HEK293 (cell line): ENCODE measurements around the gene NCLN.

ENCODE experiments used
- ZNF530 ChIP-seq: fragments of 450-650 bp; formaldehyde crosslinking; IDR thresholded peaks from 2 replicates; pipeline ENCODE4 v1.5.1; 2016; ENCODE audit warnings: low read depth, missing biosample characterization, missing genetic modification characterization
- ZNF777 ChIP-seq: fragments of 450-650 bp; formaldehyde crosslinking; IDR thresholded peaks from 2 replicates; pipeline ENCODE4 v1.5.1; 2017; ENCODE audit warnings: missing biosample characterization, missing genetic modification characterization, borderline replicate concordance
- TF ChIP-seq, protein P1 (sequence below): fragments of 450-650 bp; formaldehyde crosslinking; IDR thresholded peaks from 2 replicates; pipeline ENCODE4 v1.5.1; 2016; ENCODE audit warnings: missing biosample characterization, missing genetic modification characterization

GRCh38 chr19:3206216-3206953 is 20.7 kb downstream of the NCLN start:
- TF ChIP-seq ZNF777 (tag by site-specific recombination) (no peak), ZNF530 (tag by site-specific recombination) (no peak)
- TF ChIP-seq, protein P1, sequence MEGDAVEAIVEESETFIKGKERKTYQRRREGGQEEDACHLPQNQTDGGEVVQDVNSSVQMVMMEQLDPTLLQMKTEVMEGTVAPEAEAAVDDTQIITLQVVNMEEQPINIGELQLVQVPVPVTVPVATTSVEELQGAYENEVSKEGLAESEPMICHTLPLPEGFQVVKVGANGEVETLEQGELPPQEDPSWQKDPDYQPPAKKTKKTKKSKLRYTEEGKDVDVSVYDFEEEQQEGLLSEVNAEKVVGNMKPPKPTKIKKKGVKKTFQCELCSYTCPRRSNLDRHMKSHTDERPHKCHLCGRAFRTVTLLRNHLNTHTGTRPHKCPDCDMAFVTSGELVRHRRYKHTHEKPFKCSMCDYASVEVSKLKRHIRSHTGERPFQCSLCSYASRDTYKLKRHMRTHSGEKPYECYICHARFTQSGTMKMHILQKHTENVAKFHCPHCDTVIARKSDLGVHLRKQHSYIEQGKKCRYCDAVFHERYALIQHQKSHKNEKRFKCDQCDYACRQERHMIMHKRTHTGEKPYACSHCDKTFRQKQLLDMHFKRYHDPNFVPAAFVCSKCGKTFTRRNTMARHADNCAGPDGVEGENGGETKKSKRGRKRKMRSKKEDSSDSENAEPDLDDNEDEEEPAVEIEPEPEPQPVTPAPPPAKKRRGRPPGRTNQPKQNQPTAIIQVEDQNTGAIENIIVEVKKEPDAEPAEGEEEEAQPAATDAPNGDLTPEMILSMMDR, result no peak
